NCI-H345 (cell line): ENCODE data around the gene ITFG2.

Experiments used
- DNase-seq: peaks from one replicate; lab custom pipeline; 2025; lab: John Stamatoyannopoulos, UW

The ITFG2 gene

GRCh38 chr12:2795291-2796186 lies 16.9 kb upstream of the ITFG2 start:
- DNase-seq: peak; percentile 77

DNA sequence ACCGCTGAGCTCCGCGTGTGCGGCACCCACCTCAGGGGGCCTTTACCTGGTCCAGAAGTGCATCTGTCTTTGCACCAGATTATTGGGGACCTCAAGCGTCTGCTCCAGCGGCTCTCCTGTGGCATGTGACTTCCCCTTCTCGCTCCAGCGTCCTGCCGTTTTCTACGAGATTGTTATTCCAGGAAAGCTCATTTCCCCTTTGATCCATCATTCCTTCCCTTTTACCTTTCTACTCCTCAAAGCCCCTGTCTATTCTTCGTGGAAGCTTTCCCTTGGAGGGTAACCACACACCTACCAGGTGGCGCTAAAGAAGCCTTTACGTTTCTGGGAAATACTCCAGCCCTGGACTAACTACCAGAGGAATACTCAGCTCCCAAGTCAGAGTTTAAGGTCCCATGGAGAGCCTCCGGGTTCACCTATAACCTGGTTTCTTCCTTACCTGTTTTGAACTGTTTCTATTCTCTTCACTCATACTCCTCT lies 16.2 kb upstream of the ITFG2 start:
- no peak for DNase-seq

GRCh38 chr12:2797721-2798418 lies 14.6 kb upstream of the ITFG2 start:
- no peak for DNase-seq

- DNase-seq: no peak
Observed at GRCh38 chr12:2800046-2800570, 12.4 kb upstream of the ITFG2 start.

DNA sequence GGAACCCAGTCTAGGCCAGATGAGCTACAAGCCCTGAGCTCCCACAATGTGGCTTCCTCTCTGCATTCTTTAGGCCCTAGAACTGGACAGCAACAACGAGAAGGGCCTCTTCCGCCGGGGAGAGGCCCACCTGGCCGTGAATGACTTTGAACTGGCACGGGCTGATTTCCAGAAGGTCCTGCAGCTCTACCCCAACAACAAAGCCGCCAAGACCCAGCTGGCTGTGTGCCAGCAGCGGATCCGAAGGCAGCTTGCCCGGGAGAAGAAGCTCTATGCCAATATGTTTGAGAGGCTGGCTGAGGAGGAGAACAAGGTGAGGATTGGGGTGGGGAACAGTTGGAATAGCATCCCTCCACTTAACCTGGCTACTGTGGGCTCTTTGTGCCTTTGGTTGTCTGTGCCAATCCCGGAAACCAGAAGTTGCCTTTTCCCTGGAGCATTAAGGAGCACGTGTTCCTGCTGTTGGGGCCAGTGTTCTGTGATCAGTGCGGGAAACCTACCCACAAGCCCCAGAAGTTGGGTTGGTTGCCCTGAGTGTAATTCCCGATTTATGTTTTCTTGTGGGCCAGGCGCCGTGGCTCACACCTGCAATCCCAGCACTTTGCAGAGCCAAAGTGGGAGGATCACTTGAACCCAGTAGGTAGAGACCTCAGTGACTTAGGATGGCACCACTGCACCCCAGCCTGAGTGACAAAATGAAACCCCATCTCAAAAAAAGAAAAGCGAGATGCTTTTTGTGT lies 11.3 kb upstream of the ITFG2 start:
- DNase-seq: no peak

- DNase-seq: no peak
Observed at GRCh38 chr12:2803635-2804392, 8.7 kb upstream of the ITFG2 start.

DNA sequence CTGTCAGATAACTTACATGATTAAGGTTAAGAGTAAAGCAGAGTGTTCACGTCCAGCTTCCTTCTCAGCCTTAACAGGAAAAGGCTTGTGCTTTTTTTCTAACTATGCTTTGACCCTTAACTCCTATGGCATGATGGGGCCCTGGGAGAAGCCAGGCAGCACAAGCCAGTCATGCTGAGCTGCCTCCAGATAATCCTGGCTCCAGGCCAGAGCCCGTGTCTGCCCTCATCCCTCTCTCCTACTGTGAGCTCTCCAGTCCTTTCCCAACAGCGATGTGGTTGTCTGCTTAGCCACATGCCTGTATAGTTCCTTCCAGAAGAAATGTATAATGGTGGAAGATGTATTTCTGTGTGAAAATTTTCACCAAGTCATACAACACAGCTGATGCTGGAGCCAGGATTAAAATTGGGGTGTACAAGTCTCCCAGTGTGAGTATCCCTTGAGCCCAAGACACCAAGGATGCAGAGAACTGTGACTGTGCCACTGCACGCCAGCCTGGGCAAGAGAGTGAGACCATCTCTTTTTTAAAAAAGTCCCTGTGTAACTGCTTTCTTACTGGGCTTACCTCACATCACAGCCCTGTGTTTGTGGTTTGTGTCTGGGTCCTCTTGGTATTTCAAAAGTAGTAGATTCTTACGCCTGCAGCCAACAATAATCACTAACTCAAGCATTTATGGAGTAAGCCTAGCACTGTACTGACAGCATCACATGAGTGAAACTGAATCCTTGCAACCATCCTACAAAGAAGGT lies 7.9 kb upstream of the ITFG2 start:
- DNase-seq: peak; percentile 53

DNA sequence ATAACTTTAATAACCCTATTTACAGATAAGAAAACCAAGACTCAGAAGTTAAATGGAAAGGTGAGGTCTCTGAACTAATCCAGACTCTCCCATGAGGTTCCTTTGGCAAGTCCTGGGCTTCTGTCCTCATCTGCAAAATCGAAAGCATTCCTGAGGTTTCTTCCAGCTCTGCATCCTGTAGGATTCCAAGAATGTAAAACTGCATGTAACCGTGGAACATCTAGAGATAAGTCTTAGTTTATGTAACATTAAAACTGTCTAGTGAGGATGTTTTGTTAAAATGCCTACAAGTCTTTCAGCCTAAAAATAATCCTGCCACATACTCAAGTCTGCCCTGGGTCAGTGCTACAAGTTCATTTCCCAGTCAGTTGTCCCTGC lies 7.3 kb upstream of the ITFG2 start:
- no peak for DNase-seq

GRCh38 chr12:2806700-2807099 lies 5.8 kb upstream of the ITFG2 start:
- DNase-seq: no peak

GRCh38 chr12:2811801-2812200 lies 667 bp upstream of the ITFG2 start:
- DNase-seq: no peak

- peak; percentile 38 for DNase-seq
Observed at GRCh38 chr12:2813214-2814185, 1.0 kb downstream of the ITFG2 start.

DNA sequence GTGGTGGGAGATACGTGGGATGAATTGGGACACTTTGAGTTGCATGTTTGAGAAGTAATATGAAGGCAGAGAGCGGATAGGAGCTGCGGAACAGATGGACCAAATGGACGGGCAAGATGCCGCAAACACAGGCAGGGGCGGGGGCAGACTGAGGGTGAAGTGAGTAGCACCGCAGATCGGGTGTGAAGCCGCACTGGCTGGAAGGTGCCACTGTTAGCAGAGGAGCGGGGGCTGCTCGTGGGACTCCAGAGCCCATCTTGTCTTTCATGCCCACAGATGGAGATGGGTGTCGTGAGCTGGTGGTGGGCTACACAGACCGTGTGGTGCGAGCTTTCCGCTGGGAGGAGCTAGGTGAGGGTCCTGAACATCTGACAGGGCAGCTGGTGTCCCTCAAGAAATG lies 7.3 kb downstream of the ITFG2 start:
- DNase-seq: no peak

- no peak for DNase-seq
Observed at GRCh38 chr12:2820432-2820831, 8.0 kb downstream of the ITFG2 start.

DNA sequence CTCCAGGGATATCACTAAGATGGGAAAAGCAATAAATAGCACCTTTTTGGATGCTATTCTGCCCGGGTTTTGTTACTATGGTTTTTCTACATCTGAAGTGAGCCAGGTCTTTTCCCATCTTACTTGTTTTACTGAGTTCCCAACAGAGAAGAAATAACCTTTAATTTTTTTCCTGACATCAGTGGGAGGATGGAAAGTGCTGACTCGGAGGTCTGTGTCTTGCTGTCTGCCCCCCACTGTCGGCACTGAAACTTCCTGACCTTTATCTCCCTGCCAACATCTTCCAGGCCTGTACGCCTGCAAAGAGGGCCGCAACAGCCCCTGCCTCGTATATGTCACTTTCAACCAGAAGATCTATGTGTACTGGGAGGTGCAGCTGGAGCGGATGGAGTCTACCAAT lies 11.0 kb downstream of the ITFG2 start:
- no peak for DNase-seq

DNA sequence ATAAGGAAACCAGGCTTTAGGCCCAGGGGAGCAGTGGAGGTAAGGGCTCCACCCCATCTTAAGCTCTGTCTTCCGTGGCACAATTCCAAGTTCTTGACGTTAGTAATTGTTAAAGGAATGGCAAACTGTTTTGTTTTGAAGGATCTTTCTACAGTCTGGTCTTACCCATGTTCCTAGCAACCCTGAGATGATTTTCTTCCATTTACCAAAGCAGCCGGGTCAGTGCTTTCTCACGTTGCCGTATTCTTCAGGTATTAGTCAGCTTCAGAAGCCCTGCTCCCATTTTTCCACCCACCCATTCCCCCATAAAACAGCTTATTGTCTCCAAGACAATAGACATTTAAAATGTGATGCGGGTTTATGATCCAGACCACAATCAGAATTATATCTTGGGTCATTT lies 12.1 kb downstream of the ITFG2 start:
- DNase-seq: no peak

DNA sequence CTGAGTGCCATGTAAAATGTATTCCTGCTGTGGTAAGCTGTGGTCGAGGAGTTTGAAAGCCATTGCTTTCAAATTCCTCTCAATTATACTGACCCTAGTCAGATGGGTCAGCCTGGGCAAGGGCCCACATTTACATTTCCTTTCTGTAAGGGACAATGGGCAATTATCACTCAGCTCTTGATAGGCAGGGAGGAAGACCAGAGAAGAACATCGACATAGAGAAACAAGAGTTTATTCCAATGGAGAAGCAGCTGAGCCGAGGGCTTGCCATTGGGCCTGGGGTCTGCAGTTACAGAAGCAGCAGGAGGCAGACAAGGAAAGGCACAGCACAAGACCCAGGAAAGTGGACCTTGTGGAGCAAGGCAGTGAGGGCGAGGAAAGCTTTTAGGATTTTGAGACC lies 12.7 kb downstream of the ITFG2 start:
- DNase-seq: no peak

GRCh38 chr12:2826036-2826435 lies 13.6 kb downstream of the ITFG2 start:
- no peak for DNase-seq

DNA sequence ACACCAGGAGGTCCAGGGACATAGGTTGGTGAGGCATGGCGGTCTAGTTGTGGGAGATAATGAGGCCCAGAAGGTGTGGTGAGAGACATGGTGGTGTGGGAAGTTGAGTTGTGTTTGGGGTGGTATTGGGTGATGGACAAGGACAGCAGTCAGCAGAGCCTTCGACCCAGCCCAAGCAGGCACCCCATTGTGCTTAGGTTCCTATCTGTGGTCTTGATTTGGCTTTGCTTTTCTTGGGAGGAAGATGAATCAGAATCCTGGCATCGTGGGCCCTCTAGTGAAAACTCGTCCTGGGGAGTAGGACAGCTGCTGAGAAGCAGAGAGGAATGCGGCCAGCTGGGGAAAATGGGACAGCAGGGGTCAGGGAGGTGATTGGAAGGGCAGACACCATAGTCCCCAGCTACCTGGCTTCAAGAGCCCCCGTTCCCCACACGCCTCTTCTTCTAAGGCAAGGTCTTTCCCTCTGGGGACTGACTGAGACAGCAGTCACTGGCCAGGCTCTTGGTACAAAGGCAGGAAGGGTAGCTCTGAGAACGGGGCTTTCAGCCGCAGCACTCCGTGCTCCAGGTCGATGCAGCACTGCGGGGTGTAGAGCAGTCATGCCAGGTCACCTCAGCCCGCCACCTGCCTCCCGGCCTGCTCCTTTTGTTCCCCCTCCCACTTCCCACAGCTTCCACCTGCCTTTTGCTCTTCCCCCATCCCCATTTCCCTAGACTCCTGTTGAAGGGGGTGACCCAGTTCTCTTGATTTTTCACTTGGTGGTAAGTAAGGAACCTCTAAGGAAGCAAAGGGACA lies 14.4 kb downstream of the ITFG2 start:
- DNase-seq: no peak

- no peak for DNase-seq
Observed at GRCh38 chr12:2829275-2829674, 16.8 kb downstream of the ITFG2 start.
